MCF 10A (cell line): ENCODE data around the gene CDX2. TPM values are rescaled to one million over a fixed set of nuclear protein-coding genes. Genes with fewer than 3 reads are reported as not detected.

Experiments
- BruUV-seq: library from RNA; stranded (reverse); fragments of 400-500 nt; replicated peaks from 2 replicates; lab custom pipeline; 2021; lab: Mats Ljungman, UMichigan
- CTCF ChIA-PET: fragments of 300-600 bp; sonication (Branson Sonifier 250); formaldehyde crosslinking; extraction: SDS; loops from one replicate; lab custom pipeline; 2021; ENCODE audit warnings: antibody characterized with exemption, inconsistent platforms; lab: Yijun Ruan, JAX
- POLR2A ChIA-PET: fragments of 300-600, 350-650 bp; sonication (Branson Sonifier 250); formaldehyde crosslinking; extraction: SDS; loops from one replicate; lab custom pipeline; 2020; ENCODE audit warnings: antibody characterized with exemption, inconsistent platforms; lab: Yijun Ruan, JAX
- DNase-seq: peaks from one replicate; pipeline ENCODE4 v3.0.0-alpha.2; 2018; ENCODE audit not compliant: unreplicated experiment
- H3K27ac Mint-ChIP-seq: one replicate; pipeline ENCODE4 v1.8.0; 2022; ENCODE audit warnings: mild to moderate bottlenecking, low read depth, mixed read lengths; ENCODE audit not compliant: unreplicated experiment
- H3K27me3 Mint-ChIP-seq: one replicate; pipeline ENCODE4 v1.8.0; 2022; ENCODE audit warnings: mixed read lengths; ENCODE audit not compliant: insufficient read depth, unreplicated experiment
- H3K36me3 Mint-ChIP-seq: one replicate; pipeline ENCODE4 v1.8.0; 2022; ENCODE audit warnings: mild to moderate bottlenecking, moderate library complexity, mixed read lengths; ENCODE audit not compliant: insufficient read depth, unreplicated experiment
- H3K4me1 Mint-ChIP-seq: one replicate; pipeline ENCODE4 v1.8.0; 2022; ENCODE audit warnings: mixed read lengths; ENCODE audit not compliant: insufficient read depth, unreplicated experiment
- H3K4me3 Mint-ChIP-seq: one replicate; pipeline ENCODE4 v1.8.0; 2022; ENCODE audit warnings: mild to moderate bottlenecking, moderate library complexity, mixed read lengths; ENCODE audit not compliant: unreplicated experiment
- H3K9me3 Mint-ChIP-seq: one replicate; pipeline ENCODE4 v1.8.0; 2022; ENCODE audit warnings: mixed read lengths; ENCODE audit not compliant: unreplicated experiment
- CTCF ChIP-seq: fragments of 200-600 bp; IDR thresholded peaks from one replicate; pipeline ENCODE4 v1.8.0; 2022; ENCODE audit warnings: antibody characterized with exemption, mild to moderate bottlenecking; ENCODE audit not compliant: unreplicated experiment
- intact Hi-C: fragments of 100-400 bp; cut with micrococcal nuclease; formaldehyde crosslinking; loops from 2 replicates; pipeline ENCODE4 v1.14.1; 2022
- total RNA-seq: library from RNA; stranded (reverse); gene quantifications from 2 replicates; pipeline ENCODE4 v1.2.3, GENCODE V29; 2022

CDX2 gene
- total RNA-seq, 1 experiment from 2014 or later: not detected

GRCh38 chr13:28001837-28002473 is 32.8 kb upstream of the CDX2 start:
- Mint-ChIP-seq H3K9me3 (no peaks in the 10 kb centered on the region), H3K27ac (no peak overlapping the region), H3K27me3 (no peaks in the 10 kb centered on the region), H3K36me3 (no peaks in the 10 kb centered on the region), H3K4me1 (no peaks in the 10 kb centered on the region), H3K4me3 (no peak overlapping the region)
- DNase-seq: no peak
- TF ChIP-seq CTCF: no peak
- CTCF ChIA-PET: interaction anchor here (1.1 to 1.2 kb wide), 2 partner anchors 175 to 640 kb away, joined by 3 read pairs; no protein-coding TSS in a partner anchor
- no TSS peak for BruUV-seq
- POLR2A ChIA-PET: no interaction called here
- intact Hi-C loops: no loop called here

GRCh38 chr13:28001049-28001448 is 31.9 kb upstream of the CDX2 start:
- no peak for TF ChIP-seq CTCF
- Mint-ChIP-seq H3K4me1 (no peaks in the 10 kb centered on the region), H3K27me3 (no peaks in the 10 kb centered on the region), H3K27ac (no peak overlapping the region), H3K36me3 (no peaks in the 10 kb centered on the region), H3K9me3 (no peaks in the 10 kb centered on the region), H3K4me3 (no peak overlapping the region)
- intact Hi-C loops: no loop called here
- DNase-seq: no peak
- no TSS peak for BruUV-seq
- POLR2A ChIA-PET: no interaction called here
- CTCF ChIA-PET: interaction anchor here (0.5 to 1.2 kb wide), 2 partner anchors 171 to 639 kb away, joined by 3 to 4 read pairs; no protein-coding TSS in a partner anchor

GRCh38 chr13:28000567-28000966 is 31.5 kb upstream of the CDX2 start:
- no peaks in the 10 kb centered on the region for H3K9me3 Mint-ChIP-seq
- no peaks in the 10 kb centered on the region for H3K4me1 Mint-ChIP-seq
- H3K4me3 Mint-ChIP-seq: no peak overlapping the region
- BruUV-seq: no TSS peak
- H3K27ac Mint-ChIP-seq: no peak overlapping the region
- no peaks in the 10 kb centered on the region for H3K27me3 Mint-ChIP-seq
- no peak for TF ChIP-seq CTCF
- no peaks in the 10 kb centered on the region for H3K36me3 Mint-ChIP-seq
- no peak for DNase-seq
- ChIA-PET POLR2A (no interaction called here), CTCF (interaction anchor here (0.5 kb wide), 2 partner anchors 33 to 171 kb away, joined by 3 to 4 read pairs; no protein-coding TSS in a partner anchor)
- intact Hi-C loops: no loop called here

- peak; percentile 28 for TF ChIP-seq CTCF
- DNase-seq: peak; percentile 46
- no peaks in the 10 kb centered on the region for H3K27me3 Mint-ChIP-seq
- no peak overlapping the region for H3K27ac Mint-ChIP-seq
- no peak overlapping the region for H3K4me3 Mint-ChIP-seq
- no peaks in the 10 kb centered on the region for H3K36me3 Mint-ChIP-seq
- BruUV-seq: no TSS peak
- POLR2A ChIA-PET: interaction anchor here (0.8 to 1.0 kb wide), 2 partner anchors 11 to 171 kb away, joined by 3 to 4 read pairs; no protein-coding TSS in a partner anchor
- CTCF ChIA-PET: interaction anchor here (0.6 to 1.8 kb wide), 12 partner anchors 11 to 1083 kb away, joined by 3 to 7 read pairs (median 4); no protein-coding TSS in a partner anchor
- no peaks in the 10 kb centered on the region for H3K9me3 Mint-ChIP-seq
- intact Hi-C loops: no loop called here
- no peaks in the 10 kb centered on the region for H3K4me1 Mint-ChIP-seq
These were observed 28.9 kb upstream of the CDX2 start for GRCh38 chr13:27997904-27998522.
